ENCODE data around the gene METTL25. TPM values are rescaled to one million over a fixed set of nuclear protein-coding genes. Genes with fewer than 3 reads are reported as not detected.

The METTL25 gene
- total RNA-seq, 1 experiment from 2014 or later: 6.3 TPM

GRCh38 chr12:82522285-82522684 is 164.0 kb downstream of the METTL25 start:
- DNase-seq (ENCODE audit: extremely low read depth, low read depth): no peak

GRCh38 chr12:82522762-82523161 is 164.4 kb downstream of the METTL25 start:
- DNase-seq (ENCODE audit: extremely low read depth, low read depth): no peak

DNA sequence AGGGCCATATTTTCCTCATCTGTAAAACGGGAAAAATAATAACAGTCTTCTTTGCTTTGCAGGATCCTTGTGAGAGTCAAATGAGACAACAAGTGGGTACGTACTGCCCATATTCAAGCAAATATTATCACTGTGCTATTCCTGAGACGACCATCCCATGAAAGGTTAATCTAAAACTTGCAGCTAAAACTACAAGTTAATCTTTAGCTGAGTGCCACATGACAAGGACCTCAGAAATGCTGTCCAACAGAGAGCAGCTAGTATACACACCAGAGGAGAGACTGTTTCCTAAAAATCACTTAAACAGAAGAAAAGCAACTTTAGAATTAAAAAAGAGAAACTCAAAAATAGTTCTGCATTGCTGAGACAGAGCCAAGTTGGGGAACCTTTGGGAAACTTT is 165.7 kb downstream of the METTL25 start:
- DNase-seq (ENCODE audit: extremely low read depth, low read depth): no peak

DNA sequence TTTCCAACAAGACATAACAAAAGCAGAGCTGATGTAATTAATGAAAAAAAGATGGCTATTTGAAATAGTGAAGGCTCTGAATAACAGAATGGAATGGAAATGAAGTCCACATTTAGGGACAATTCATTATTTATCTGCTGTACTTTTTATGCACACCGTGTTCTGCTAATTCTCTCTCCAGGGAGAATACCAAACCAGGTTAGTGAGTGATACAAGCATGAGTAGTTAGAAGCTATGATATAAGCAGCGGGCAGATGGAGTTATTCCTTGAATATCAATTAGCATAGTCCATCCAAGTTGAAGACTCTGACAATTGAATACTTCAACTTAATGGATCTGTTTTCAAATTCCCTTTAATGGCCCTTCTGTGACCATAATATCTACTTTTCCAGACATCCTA is 166.3 kb downstream of the METTL25 start:
- no peak for DNase-seq (ENCODE audit: extremely low read depth, low read depth)

GRCh38 chr12:82525616-82526015 is 167.3 kb downstream of the METTL25 start:
- no peak for DNase-seq (ENCODE audit: extremely low read depth, low read depth)

DNA sequence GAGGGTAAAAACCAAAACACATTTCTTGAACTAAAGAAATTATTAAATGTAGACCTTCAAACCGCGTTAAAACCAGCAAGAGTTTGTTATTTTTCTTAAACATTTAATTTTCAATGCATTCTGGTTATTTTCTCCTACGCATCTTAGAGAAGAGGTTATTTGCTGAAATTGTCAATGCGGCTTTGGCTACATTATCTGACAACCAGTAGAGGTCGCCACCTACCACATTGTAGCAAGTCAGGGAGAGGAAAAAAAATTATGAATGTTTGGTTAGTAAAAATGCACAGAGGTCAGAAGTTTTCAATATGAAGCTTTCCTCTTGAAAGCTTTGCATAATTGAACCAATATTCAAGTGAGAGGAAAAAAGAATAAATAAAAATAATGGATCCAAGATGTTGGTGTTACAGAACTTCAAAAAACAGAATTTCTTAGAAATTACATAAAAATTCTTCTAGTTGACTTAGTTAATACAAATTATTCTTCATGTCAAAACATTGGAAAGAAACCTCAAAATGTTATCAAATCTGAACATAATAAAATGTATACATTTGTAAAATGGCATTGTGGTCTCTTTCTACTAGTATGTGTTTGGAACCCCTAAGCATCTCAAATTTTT is 168.9 kb downstream of the METTL25 start:
- DNase-seq (ENCODE audit: extremely low read depth, low read depth): peak; percentile 63

Other genes with a start within 250 kb of the METTL25 start
- 135 and 141 TPM in 2 replicates for gene CCDC59, start 142 bp upstream of the METTL25 start, total RNA-seq (2014; rRNA removed; shearing (Covaris generic))